SK-N-SH (cell line): ENCODE measurements around the gene HSDL1.

Experiments
- POLR2AphosphoS5 ChIP-seq: IDR thresholded peaks from 2 replicates; pipeline ENCODE4 v1.6.1; 2012; ENCODE audit warnings: low read depth, low read length
- RCOR1 ChIP-seq: fragments of 150-350 bp; IDR thresholded peaks from 2 replicates; pipeline ENCODE4 v1.6.1; 2017; ENCODE audit warnings: antibody characterized with exemption, low read length
- TF ChIP-seq, protein P1 (sequence below): fragments of 200-600 bp; sonication (generic); IDR thresholded peaks from 2 replicates; pipeline ENCODE4 v1.6.1; 2017; ENCODE audit warnings: antibody characterized with exemption, mild to moderate bottlenecking, moderate library complexity
- TF ChIP-seq, protein P2 (sequence below): IDR thresholded peaks from 2 replicates; pipeline ENCODE4 v1.6.1; 2012; ENCODE audit warnings: mild to moderate bottlenecking, low read depth, low read length, moderate library complexity

DNA sequence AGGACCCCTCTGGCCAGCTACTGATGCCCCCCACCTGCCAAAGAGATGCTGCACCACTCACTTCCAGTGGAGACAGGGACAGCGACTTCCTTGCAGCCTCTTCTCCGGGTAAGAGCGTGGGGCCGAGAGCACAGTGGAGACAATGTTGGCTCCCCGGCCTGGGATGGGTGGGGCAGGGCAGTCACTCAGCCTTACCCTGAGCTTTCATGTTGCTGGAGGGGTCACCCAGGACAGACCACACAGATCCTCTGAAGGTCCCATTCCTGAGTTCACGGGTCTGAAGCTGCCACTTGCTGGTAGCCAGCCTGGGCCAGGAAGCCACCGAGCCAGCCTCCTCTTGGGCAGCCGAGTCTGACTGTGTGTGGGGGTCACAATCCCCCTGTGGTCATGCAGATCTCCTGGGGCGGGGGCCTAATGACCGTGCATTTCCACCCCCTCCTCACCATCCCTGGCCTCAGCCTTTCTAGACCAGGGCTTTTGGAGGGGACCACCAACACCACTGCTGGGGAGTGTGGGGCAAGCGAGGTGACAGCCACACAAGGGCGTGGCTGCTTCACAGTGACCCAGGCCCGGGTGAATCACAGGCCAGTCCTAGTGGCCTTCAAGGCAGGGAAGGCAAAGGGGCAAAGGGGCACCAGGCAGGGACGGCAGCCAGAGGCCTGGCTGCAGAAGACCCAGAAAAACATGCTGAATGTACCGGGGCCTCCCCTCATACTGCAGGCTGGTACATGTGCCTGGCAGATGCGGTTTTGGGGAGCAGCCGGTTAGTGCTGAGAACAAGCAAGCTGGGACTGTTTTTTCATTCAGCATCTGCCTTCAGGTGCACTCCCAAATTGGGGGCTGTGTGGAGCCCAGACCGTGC, 31.4 kb upstream of the HSDL1 start:
- TF ChIP-seq, protein P1, sequence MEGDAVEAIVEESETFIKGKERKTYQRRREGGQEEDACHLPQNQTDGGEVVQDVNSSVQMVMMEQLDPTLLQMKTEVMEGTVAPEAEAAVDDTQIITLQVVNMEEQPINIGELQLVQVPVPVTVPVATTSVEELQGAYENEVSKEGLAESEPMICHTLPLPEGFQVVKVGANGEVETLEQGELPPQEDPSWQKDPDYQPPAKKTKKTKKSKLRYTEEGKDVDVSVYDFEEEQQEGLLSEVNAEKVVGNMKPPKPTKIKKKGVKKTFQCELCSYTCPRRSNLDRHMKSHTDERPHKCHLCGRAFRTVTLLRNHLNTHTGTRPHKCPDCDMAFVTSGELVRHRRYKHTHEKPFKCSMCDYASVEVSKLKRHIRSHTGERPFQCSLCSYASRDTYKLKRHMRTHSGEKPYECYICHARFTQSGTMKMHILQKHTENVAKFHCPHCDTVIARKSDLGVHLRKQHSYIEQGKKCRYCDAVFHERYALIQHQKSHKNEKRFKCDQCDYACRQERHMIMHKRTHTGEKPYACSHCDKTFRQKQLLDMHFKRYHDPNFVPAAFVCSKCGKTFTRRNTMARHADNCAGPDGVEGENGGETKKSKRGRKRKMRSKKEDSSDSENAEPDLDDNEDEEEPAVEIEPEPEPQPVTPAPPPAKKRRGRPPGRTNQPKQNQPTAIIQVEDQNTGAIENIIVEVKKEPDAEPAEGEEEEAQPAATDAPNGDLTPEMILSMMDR = no peak
- TF ChIP-seq POLR2AphosphoS5 (no peak; the same call in 1 of the 2 replicates), RCOR1 (no peak)
- TF ChIP-seq, protein P2, sequence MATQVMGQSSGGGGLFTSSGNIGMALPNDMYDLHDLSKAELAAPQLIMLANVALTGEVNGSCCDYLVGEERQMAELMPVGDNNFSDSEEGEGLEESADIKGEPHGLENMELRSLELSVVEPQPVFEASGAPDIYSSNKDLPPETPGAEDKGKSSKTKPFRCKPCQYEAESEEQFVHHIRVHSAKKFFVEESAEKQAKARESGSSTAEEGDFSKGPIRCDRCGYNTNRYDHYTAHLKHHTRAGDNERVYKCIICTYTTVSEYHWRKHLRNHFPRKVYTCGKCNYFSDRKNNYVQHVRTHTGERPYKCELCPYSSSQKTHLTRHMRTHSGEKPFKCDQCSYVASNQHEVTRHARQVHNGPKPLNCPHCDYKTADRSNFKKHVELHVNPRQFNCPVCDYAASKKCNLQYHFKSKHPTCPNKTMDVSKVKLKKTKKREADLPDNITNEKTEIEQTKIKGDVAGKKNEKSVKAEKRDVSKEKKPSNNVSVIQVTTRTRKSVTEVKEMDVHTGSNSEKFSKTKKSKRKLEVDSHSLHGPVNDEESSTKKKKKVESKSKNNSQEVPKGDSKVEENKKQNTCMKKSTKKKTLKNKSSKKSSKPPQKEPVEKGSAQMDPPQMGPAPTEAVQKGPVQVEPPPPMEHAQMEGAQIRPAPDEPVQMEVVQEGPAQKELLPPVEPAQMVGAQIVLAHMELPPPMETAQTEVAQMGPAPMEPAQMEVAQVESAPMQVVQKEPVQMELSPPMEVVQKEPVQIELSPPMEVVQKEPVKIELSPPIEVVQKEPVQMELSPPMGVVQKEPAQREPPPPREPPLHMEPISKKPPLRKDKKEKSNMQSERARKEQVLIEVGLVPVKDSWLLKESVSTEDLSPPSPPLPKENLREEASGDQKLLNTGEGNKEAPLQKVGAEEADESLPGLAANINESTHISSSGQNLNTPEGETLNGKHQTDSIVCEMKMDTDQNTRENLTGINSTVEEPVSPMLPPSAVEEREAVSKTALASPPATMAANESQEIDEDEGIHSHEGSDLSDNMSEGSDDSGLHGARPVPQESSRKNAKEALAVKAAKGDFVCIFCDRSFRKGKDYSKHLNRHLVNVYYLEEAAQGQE = no peak
